ENCODE data around the gene PCDHA3. TPM values are rescaled to one million over a fixed set of nuclear protein-coding genes. Genes with fewer than 3 reads are reported as not detected.
A peak's percentile ranks its signal among the peaks of the same experiment; 100 is the strongest.

Gene PCDHA3
- total and polyA plus RNA-seq, 2 of the 8 experiments (the other 6 are each of a cell fraction or from before 2014, with no cell fraction given) = 0.48 to 0.67 TPM

- TF ChIP-seq SRF (IDR thresholded peaks at IDR 0.05; ENCODE audit: low read depth, low read length) = no peak
- no peak for TF ChIP-seq NANOG (IDR thresholded peaks at IDR 0.05; ENCODE audit: insufficient read depth, low read depth, low read length, poor library complexity, severe bottlenecking)
- TF ChIP-seq BRCA1 (IDR thresholded peaks at IDR 0.05; ENCODE audit: low read depth, low read length) = no peak
- no peak for TF ChIP-seq CEBPB (IDR thresholded peaks at IDR 0.05; ENCODE audit: low read depth, low read length)
- no peak for TF ChIP-seq HDAC2 (IDR thresholded peaks at IDR 0.05; ENCODE audit: borderline replicate concordance in 1 of 2, low read depth in 2 of 2, low read length in 2 of 2)
- TF ChIP-seq RAD21 (IDR thresholded peaks at IDR 0.05 in 1 of 2, conservative IDR thresholded peaks at IDR 0.05 in 1 of 2; ENCODE audit: low read depth in 2 of 2, low read length in 2 of 2) = peak; percentile 45 to 54
- TF ChIP-seq SUZ12 (IDR thresholded peaks at IDR 0.05; ENCODE audit: low read length) = no peak
- TF ChIP-seq CHD7 (IDR thresholded peaks at IDR 0.05; ENCODE audit: insufficient replicate concordance, low read length) = no peak
- no peak for TF ChIP-seq JUND (IDR thresholded peaks at IDR 0.05; ENCODE audit: low read length)
- TF ChIP-seq TEAD4 (IDR thresholded peaks at IDR 0.05; ENCODE audit: low read depth, low read length) = no peak
Measured at GRCh38 chr5:140794595-140795258, 6.1 kb upstream of the PCDHA3 start, which contains the start of gene PCDHA2 (continued).
